GM12801 (cell line): Measurements from ENCODE around the gene SUCNR1.

ENCODE experiments used
- TF ChIP-seq, protein P1 (sequence below): IDR thresholded peaks from one replicate; pipeline ENCODE4 v1.5.1; 2011; ENCODE audit warnings: control low read depth; ENCODE audit not compliant: insufficient read length; ENCODE audit errors: extremely low read depth

Gene SUCNR1, protein sequence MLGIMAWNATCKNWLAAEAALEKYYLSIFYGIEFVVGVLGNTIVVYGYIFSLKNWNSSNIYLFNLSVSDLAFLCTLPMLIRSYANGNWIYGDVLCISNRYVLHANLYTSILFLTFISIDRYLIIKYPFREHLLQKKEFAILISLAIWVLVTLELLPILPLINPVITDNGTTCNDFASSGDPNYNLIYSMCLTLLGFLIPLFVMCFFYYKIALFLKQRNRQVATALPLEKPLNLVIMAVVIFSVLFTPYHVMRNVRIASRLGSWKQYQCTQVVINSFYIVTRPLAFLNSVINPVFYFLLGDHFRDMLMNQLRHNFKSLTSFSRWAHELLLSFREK

DNA sequence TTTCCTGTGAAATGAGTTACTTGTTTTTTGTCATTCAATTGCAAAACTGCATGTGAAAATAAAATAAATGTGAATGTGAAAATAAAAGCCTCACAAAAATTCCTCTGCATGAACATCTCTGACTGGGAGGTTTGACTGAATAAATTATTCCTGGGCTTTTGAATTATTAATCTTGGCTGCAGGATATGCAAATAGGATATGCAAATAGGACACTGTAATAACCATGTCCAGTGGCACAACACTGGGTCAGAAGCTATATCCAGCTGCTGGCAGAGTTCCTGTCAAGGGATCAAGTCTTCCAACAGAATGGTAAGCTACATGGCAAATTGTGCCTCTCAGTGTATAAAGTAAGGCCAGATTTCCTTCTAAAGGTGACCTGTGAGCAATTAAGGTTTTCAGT, at the start of gene SUCNR1:
Gene SUCNR1, plus strand, starts transcription at position 246 of the 400 bp plus-strand sequence. CDS start 6,250 bp downstream, outside the sequence.
- TF ChIP-seq, protein P1, sequence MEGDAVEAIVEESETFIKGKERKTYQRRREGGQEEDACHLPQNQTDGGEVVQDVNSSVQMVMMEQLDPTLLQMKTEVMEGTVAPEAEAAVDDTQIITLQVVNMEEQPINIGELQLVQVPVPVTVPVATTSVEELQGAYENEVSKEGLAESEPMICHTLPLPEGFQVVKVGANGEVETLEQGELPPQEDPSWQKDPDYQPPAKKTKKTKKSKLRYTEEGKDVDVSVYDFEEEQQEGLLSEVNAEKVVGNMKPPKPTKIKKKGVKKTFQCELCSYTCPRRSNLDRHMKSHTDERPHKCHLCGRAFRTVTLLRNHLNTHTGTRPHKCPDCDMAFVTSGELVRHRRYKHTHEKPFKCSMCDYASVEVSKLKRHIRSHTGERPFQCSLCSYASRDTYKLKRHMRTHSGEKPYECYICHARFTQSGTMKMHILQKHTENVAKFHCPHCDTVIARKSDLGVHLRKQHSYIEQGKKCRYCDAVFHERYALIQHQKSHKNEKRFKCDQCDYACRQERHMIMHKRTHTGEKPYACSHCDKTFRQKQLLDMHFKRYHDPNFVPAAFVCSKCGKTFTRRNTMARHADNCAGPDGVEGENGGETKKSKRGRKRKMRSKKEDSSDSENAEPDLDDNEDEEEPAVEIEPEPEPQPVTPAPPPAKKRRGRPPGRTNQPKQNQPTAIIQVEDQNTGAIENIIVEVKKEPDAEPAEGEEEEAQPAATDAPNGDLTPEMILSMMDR = no peak

DNA sequence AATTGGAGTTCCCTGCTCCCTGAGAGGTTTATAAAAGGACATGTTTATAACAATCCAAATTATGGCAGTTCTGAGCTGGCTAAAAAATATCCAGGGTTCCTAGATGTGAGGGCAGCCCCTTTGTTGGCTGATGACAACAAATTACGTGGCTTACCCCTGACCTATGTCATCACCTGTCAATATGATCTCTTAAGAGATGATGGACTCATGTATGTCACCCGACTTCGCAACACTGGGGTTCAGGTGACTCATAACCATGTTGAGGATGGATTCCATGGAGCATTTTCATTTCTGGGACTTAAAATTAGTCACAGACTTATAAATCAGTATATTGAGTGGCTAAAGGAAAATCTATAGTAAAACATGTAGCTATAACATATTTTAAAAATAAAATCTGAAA, 45.6 kb upstream of the SUCNR1 start:
- TF ChIP-seq, protein P1 = no peak

DNA sequence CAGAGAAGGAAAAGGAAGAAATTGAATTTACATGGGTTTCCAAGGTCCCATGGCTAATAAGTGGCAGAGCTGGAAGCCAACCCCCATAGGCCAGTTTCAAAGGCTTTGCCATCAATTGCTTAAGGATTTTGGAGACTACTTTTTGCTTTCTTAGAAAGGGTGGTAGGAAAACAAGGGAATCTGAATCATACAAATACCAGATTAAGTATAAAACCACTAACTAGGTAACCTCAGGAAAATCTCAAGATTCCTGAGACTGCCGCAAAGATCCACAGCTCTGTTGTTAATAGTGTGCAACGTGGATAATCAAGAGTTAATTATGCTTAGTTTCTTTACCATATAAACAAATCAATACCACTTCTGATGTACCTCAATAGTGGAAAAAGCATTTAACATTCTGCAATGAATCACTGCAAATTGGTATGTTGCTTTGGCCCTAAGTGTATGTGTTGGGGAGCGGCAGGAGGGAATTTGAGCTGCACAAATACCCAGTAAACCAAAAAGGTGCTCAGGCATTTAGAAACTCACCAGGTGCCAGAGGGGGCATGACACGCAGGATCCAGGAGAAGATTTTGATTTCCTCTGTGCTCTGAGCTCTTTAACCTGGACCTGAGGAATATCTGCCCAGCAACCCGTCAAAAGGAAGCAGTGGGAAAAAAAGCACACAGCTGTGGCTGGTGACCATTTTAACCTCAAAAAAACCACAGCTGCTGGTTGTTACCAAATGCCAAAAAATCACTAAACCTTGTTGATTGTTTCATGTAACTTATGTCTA, 37.5 kb upstream of the SUCNR1 start:
- TF ChIP-seq, protein P1 = no peak

DNA sequence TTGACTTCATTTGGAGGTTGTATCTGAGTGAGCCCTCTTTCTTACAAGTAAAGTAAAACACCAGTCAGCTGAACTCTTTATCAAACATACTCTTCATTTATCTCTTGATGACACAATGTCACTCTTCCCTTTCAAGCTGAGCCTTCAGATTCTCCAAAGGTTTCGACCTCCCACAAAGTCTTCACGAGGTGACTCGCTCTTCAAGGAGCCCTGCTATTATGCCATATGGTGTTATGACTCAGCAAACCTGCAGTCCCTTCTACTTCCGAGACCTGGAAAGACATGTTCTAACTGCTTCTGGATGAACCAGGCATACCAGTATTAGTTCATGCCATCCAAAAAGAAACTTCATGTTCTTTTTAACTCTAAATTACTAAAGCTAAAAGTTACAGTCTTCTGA, 36.4 kb upstream of the SUCNR1 start:
- TF ChIP-seq, protein P1 = no peak

DNA sequence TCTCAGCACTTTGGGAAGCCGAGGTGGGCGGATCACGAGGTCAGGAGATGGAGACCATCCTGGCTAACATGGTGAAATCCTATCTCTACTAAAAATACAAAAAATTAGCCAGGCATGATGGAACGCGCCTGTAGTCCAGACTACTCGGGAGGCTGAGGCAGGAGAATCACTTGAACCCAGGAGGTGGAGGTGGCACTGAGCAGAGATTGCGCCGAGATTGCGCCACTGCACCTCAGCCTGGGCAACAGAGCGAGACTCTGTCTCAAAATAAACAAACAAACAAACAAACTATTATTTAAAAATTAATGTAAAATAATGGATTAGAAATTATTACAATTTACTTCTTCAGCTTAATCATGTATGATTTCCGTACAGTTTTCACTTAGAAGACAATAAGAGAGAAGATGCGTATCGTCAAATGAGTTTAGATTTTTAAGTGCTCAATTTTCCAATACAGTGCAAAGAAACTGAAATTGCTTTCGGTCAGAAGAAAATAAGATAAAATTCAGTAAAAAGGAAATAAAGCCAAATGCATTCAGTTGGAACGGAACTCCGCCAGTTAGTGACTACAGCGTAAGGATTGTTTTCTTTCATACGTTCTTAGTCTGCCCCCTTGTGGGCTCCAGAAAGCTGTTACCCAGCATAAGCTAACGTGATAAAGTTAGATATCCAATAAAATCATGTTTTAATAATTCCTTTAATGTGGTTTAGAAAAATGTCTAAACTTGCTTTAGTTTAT, 34.7 kb upstream of the SUCNR1 start:
- TF ChIP-seq, protein P1 = no peak

DNA sequence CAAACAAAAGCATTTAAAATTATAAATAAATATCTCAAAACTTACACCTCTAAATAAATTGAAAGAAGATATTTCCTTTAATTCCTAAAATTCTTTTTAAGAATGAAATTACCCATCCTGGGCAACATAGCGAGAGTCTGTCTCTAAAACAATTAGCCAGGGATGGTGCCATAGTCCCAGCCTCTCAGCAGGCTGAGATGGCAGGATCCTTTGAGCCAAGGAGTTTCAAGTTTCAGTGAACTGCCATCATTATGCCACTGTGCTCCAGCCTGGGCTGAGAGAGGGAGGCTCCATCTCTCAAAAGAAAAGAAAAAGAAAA, 34.2 kb upstream of the SUCNR1 start:
- TF ChIP-seq, protein P1 = no peak

DNA sequence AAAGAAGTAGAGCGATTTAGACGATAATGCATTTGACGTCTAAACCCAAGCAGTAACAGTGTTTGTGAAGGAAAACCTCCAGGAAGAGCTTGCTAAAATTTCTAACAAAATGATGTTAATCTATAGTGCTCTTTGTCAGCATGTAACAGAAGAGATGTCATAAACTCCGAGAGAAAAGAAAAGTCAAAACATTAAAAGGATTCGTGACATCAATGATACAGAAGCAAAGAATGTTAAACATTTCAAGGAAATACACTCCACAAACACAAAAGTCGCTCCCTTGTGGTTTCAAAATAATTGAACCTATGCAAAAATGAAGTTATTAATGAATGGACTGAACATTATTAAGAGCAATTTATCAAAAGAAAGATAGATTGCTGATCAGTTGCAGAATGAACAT, 31.6 kb upstream of the SUCNR1 start:
- TF ChIP-seq, protein P1 = no peak
